ENCODE results near the gene ICA1.

- no peak for TF ChIP-seq CTCF (IDR thresholded peaks at IDR 0.05; ENCODE audit: low read depth, low read length, missing input control)
- TF ChIP-seq MAX (IDR thresholded peaks at IDR 0.05): no peak
- TF ChIP-seq TAF1 (conservative IDR thresholded peaks at IDR 0.05): no peak
- peak; percentile 81 for TF ChIP-seq SP1 (IDR thresholded peaks at IDR 0.05)
- TF ChIP-seq RAD21 (IDR thresholded peaks at IDR 0.05): peak; percentile 18 to 30
- peak; percentile 45 to 55 for TF ChIP-seq RXRA (IDR thresholded peaks at IDR 0.05)
- peak; percentile 50 for TF ChIP-seq YY1 (IDR thresholded peaks at IDR 0.05)
- no peak for TF ChIP-seq EGR1 (IDR thresholded peaks at IDR 0.05; ENCODE audit: low read depth in 2 of 2)
- TF ChIP-seq ATF3 (IDR thresholded peaks at IDR 0.05): peak; percentile 56
- no peak for TF ChIP-seq ZBTB33 (IDR thresholded peaks at IDR 0.05)
- no peak for TF ChIP-seq REST (IDR thresholded peaks at IDR 0.05)
- no peak for TF ChIP-seq GABPA (IDR thresholded peaks at IDR 0.05 in 1 of 2, conservative IDR thresholded peaks at IDR 0.05 in 1 of 2)
- TF ChIP-seq JUND (IDR thresholded peaks at IDR 0.05): peak in 1 of 2 donors; percentile 23
Observed at GRCh38 chr7:8094164-8095140, 167.5 kb downstream of the ICA1 start.
